Activated CD8-positive, alpha-beta memory T cell treated with anti-CD3 and anti-CD28 coated beads, Interleukin-2, amount 10 ng/mL, durations not matched to agents 7 days and 5 days (primary cell): Measurements from ENCODE around the gene SEMA4F. TPM values are rescaled to one million over a fixed set of nuclear protein-coding genes. Genes with fewer than 3 reads are reported as not detected.

Experiments used
- ATAC-seq: fragments of 150-1000 bp; cut with Tn5 transposase; one replicate; pipeline ENCODE4 v1.10.0; 2021; ENCODE audit warnings: moderate library complexity
- CTCF ChIA-PET: fragments of 350-600 bp; sonication (Branson Sonifier 250); formaldehyde crosslinking; loops from one replicate; lab custom pipeline; 2021; ENCODE audit warnings: antibody characterized with exemption; lab: Charles Lee
- DNase-seq: peaks from one replicate; pipeline ENCODE4 v3.0.0-alpha.2; 2020
- H3K27ac Mint-ChIP-seq: one replicate; pipeline ENCODE4 v1.8.0; 2021; ENCODE audit warnings: mild to moderate bottlenecking, mixed read lengths
- H3K27me3 Mint-ChIP-seq: one replicate; pipeline ENCODE4 v1.8.0; 2021; ENCODE audit warnings: mixed read lengths
- H3K36me3 Mint-ChIP-seq: one replicate; pipeline ENCODE4 v1.8.0; 2021; ENCODE audit warnings: mild to moderate bottlenecking, mixed read lengths
- H3K4me1 Mint-ChIP-seq: one replicate; pipeline ENCODE4 v1.8.0; 2021; ENCODE audit warnings: mixed read lengths
- H3K4me3 Mint-ChIP-seq: one replicate; pipeline ENCODE4 v1.8.0; 2021; ENCODE audit warnings: mild to moderate bottlenecking, moderate library complexity, mixed read lengths
- H3K9me3 Mint-ChIP-seq: one replicate; pipeline ENCODE4 v1.8.0; 2022; ENCODE audit warnings: low read depth, mixed read lengths
- total RNA-seq, 2 experiments: library from RNA; stranded (reverse); gene quantifications; one replicate each; pipeline ENCODE4 v1.2.3, GENCODE V29; 2021

The SEMA4F gene
- total RNA-seq, 2 experiments from 2014 or later: 4.1 to 6.8 TPM

DNA sequence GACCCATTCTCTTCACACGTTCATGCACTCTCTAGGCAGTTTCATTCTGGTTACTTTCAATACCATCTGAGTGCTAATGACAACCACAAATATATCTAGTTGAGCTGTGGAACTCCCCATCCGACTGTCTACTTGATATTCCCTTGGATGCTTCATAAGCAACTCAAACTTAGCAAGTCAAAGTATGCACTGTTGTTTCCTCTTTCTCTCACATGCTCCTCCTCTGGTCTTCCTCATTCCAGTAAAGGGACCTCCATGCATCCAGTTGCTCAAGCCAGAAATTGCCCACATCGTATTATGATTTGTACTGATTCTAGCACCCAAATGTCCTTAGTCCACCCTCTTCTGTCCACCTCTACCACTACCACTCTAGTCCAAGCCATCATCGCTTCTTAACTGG is 22.3 kb downstream of the SEMA4F start:
- Mint-ChIP-seq H3K4me1 (no peaks in the 10 kb centered on the region), H3K27me3 (no peaks in the 10 kb centered on the region), H3K36me3 (peaks cover 2% of the 10 kb centered on the region), H3K27ac (no peak overlapping the region), H3K9me3 (no peaks in the 10 kb centered on the region), H3K4me3 (no peak overlapping the region)
- DNase-seq (no peak), ATAC-seq (no peak)
- CTCF ChIA-PET: no interaction called here

DNA sequence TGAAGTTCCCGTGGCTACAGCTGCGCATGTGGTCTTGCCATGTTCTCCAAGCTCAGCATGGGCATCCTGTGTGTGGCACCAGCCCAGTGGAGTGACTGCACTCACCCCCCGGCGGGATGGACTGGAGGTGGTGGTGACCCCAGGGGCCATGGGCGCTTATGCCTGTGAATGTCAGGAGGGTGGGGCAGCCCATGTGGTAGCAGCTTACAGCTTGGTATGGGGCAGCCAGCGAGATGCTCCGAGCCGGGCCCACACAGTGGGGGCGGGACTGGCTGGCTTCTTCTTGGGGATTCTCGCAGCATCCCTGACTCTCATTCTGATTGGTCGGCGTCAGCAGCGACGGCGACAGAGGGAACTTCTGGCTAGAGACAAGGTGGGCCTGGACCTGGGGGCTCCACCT is 25.6 kb downstream of the SEMA4F start:
- no peaks in the 10 kb centered on the region for H3K4me1 Mint-ChIP-seq
- no peak overlapping the region for H3K4me3 Mint-ChIP-seq
- ATAC-seq: no peak
- H3K36me3 Mint-ChIP-seq: peaks cover 2% of the 10 kb centered on the region
- no peaks in the 10 kb centered on the region for H3K27me3 Mint-ChIP-seq
- no peak for DNase-seq
- H3K27ac Mint-ChIP-seq: no peak overlapping the region
- CTCF ChIA-PET: no interaction called here
- no peaks in the 10 kb centered on the region for H3K9me3 Mint-ChIP-seq

DNA sequence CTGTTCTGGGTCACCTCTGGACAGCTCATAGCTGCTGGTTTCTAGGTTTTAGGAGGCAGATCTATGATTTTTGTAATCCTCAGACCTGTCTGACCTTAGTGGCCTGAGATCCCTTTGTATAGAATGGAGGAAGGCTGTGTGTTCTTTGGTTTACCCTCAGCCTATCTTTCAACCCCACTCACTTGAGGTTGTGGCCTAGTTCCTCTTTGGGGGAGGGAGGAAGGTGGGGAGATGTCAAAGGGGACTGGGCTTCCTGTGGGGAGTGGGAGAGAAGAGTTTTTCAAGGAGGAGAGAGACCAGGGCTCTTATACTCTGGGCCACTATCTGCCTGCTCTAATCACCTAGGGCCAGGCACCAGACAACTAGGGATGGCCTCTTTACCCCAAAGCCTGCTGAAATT is 28.5 kb downstream of the SEMA4F start:
- DNase-seq: no peak
- Mint-ChIP-seq H3K9me3 (no peaks in the 10 kb centered on the region), H3K27ac (no peak overlapping the region), H3K27me3 (no peaks in the 10 kb centered on the region), H3K36me3 (no peaks in the 10 kb centered on the region), H3K4me3 (no peak overlapping the region), H3K4me1 (no peaks in the 10 kb centered on the region)
- ATAC-seq: no peak
- CTCF ChIA-PET: no interaction called here

DNA sequence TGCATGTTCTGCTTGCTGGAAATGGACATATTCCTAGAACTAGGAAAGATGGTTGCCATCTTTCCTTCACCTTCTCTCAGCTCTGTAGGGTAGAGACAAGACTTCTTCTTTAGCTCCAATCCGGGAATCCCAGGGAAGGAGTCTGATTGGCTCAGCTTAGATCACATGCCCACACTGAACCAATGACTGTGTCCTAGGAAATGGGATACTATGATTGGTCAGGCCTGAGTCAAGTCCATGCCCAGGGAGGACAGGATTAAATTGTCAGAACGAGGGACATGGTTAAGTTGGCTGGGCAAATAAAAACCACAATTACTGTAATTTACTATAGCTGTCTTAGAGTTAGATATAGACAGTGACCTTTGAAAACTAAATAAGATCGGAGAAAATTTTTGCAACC is 31.4 kb downstream of the SEMA4F start:
- Mint-ChIP-seq H3K4me3 (no peak overlapping the region), H3K4me1 (no peaks in the 10 kb centered on the region), H3K27ac (no peak overlapping the region), H3K9me3 (no peaks in the 10 kb centered on the region), H3K36me3 (no peaks in the 10 kb centered on the region), H3K27me3 (peaks cover 4% of the 10 kb centered on the region)
- CTCF ChIA-PET: no interaction called here
- no peak for DNase-seq
- no peak for ATAC-seq

DNA sequence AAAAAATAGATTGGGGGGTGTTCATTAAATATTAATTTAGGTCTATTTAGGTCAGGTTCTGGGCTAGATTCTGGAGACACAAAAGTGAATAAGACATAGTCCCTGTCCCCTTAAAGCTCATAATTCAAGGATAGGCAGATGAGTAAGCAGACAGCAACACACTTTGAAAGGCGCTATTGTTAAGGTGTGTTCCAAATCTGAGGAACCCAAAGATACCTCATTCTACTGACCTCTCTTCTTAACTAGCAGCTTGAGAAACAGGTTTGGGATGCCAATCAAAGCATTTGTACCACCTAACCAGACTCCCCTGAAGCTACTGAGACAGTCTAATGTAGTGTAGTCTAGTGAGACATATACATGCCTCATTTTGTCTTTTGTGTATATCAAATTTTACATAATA is 34.8 kb downstream of the SEMA4F start:
- Mint-ChIP-seq H3K4me3 (no peak overlapping the region), H3K9me3 (no peaks in the 10 kb centered on the region), H3K4me1 (no peaks in the 10 kb centered on the region), H3K36me3 (no peaks in the 10 kb centered on the region), H3K27ac (no peak overlapping the region), H3K27me3 (peaks cover 9% of the 10 kb centered on the region)
- DNase-seq (no peak), ATAC-seq (no peak)
- CTCF ChIA-PET: interaction anchor here (1.4 kb wide), 1 partner anchor 186 kb away, joined by 5 read pairs; no protein-coding TSS in a partner anchor

DNA sequence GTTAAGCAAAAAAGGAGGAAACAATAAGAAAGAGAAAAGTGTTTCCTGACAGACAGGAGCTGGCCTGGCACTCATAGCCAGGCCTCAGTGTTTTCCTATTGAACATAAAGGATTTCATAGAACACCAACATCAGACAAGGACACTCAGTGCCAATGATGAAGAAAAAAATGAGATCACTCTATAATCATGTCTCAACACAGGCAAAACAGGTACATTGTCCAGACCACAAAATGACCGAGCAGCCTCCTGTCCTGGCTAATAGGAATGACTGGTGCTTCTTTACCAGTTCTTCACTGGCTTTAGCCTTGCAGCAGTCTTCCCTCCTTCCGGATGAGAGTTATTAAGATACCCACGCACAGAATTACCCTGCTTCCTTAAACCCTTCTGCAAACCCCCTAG is 35.6 kb downstream of the SEMA4F start:
- CTCF ChIA-PET: interaction anchor here (1.4 kb wide), 1 partner anchor 186 kb away, joined by 5 read pairs; no protein-coding TSS in a partner anchor
- DNase-seq (no peak), ATAC-seq (no peak)
- H3K27me3 Mint-ChIP-seq: peaks cover 9% of the 10 kb centered on the region
- H3K4me1 Mint-ChIP-seq: no peaks in the 10 kb centered on the region
- no peak overlapping the region for H3K4me3 Mint-ChIP-seq
- no peak overlapping the region for H3K27ac Mint-ChIP-seq
- H3K36me3 Mint-ChIP-seq: no peaks in the 10 kb centered on the region
- no peaks in the 10 kb centered on the region for H3K9me3 Mint-ChIP-seq

DNA sequence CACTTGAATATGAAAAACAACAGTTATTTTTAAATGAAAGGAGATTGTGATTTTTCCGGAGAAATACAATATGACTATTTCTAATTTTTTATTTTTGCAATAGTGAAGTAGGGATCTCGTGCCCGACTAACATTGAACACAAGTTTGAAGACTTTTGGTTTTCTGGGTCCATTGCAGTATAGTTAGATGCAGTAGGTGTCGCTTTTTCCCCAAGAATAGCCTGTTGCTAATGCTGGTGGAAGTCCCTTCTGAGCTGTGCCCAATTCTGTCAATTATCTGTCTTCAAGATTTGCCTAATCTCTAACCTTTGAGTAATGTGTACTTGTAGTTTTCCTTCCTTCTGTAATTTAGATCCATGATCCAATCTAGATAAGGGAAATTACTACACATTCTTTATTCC is 36.5 kb downstream of the SEMA4F start:
- ATAC-seq (peak; percentile 64), DNase-seq (no peak)
- H3K36me3 Mint-ChIP-seq: no peaks in the 10 kb centered on the region
- no peak overlapping the region for H3K4me3 Mint-ChIP-seq
- H3K27me3 Mint-ChIP-seq: peaks cover 9% of the 10 kb centered on the region
- no peaks in the 10 kb centered on the region for H3K9me3 Mint-ChIP-seq
- CTCF ChIA-PET: interaction anchor here (0.8 to 1.6 kb wide), 5 partner anchors 11 to 375 kb away, joined by 3 to 5 read pairs (median 3); partner anchors contain the start of gene HK2
- H3K27ac Mint-ChIP-seq: no peak overlapping the region
- no peaks in the 10 kb centered on the region for H3K4me1 Mint-ChIP-seq

DNA sequence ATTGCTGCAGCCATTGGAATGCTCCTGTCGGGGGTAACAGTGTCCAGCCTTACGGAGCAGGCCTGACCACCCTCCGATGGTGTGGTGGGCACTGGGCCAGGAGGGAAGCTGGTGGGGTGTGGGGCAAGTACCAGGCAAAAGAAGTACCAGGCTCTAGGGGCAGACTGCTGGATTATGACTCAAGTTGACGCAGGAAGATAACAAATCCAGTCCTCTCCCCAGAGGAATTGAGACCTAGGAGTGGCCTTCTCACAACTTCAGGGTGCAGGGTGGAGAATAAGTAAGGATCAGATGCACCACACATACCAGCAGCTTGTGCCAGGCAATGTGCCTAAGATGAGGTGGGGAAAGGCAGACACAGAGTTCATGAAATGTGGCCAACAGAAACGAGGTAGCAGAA is 37.9 kb downstream of the SEMA4F start:
- CTCF ChIA-PET: interaction anchor here (0.9 to 1.6 kb wide), 4 partner anchors 22 to 186 kb away, joined by 3 to 11 read pairs (median 3); no protein-coding TSS in a partner anchor
- ATAC-seq (no peak), DNase-seq (no peak)
- no peaks in the 10 kb centered on the region for H3K4me1 Mint-ChIP-seq
- H3K27ac Mint-ChIP-seq: no peak overlapping the region
- H3K9me3 Mint-ChIP-seq: no peaks in the 10 kb centered on the region
- H3K27me3 Mint-ChIP-seq: peaks cover 9% of the 10 kb centered on the region
- H3K36me3 Mint-ChIP-seq: no peaks in the 10 kb centered on the region
- H3K4me3 Mint-ChIP-seq: no peak overlapping the region

DNA sequence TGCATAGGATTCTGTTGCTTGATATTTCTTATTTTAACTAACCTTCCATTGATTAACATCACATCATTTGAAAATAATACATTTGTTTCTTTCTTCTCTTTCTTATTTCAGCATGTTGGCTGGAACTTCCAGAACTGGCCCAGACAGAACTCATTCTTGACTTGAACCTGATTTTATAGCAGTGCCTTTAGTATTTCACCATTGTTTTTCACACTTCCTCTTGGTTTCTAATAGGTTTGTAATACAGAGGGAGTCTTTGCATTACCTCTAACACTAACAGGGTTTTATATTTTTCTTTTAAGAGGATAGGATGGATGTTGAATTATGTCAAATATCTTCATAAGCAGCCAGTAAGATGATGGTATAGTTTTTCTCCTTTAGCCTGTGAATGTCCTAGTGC is 39.2 kb downstream of the SEMA4F start:
- Mint-ChIP-seq H3K36me3 (no peaks in the 10 kb centered on the region), H3K9me3 (no peaks in the 10 kb centered on the region), H3K4me1 (no peaks in the 10 kb centered on the region), H3K27ac (no peak overlapping the region), H3K4me3 (no peak overlapping the region), H3K27me3 (peaks cover 9% of the 10 kb centered on the region)
- DNase-seq (no peak), ATAC-seq (no peak)
- CTCF ChIA-PET: interaction anchor here (1.8 kb wide), 1 partner anchor 183 kb away, joined by 4 read pairs; no protein-coding TSS in a partner anchor

DNA sequence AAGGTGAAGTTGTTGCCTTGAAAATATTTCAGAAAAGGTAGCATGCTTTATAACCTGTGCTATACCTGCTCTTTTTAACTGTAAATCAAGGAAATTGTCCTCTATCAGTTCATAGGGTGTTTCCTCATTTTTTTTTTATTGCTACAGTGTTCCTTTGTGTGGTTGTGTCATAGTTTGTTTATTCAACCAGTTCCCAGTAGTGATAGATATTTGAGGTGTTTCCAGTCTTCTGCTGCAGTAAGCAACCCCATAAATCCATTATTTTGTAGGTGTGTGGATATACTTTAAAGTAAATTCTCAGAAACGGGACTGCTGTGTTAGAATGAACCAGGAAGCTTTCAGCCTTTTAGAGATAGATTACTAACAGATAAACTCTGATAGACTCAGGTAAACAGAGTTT is 39.6 kb downstream of the SEMA4F start:
- CTCF ChIA-PET: interaction anchor here (1.8 kb wide), 1 partner anchor 183 kb away, joined by 4 read pairs; no protein-coding TSS in a partner anchor
- ATAC-seq (no peak), DNase-seq (no peak)
- Mint-ChIP-seq H3K9me3 (no peaks in the 10 kb centered on the region), H3K27ac (no peak overlapping the region), H3K27me3 (peaks cover 9% of the 10 kb centered on the region), H3K4me1 (no peaks in the 10 kb centered on the region), H3K36me3 (no peaks in the 10 kb centered on the region), H3K4me3 (no peak overlapping the region)

DNA sequence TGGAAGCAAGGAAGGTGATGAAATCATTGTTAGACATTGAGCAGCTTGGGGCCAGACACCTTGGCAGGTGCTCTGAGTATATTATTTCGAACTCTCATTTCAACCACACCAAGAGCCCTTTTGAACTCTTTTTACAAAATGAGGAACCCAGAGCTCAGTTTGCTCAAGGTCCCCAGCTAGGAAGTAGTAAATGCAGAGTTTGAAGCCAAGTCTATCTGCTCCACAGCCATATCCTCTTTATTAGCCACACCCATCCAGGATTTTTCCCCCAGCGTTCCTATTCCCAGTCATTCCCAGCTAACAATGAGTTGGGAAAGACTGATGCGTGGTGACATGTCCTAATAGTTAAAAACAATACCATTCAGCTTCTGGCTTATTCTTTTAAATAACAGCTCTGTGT is 40.2 kb downstream of the SEMA4F start:
- Mint-ChIP-seq H3K4me1 (no peaks in the 10 kb centered on the region), H3K36me3 (no peaks in the 10 kb centered on the region), H3K4me3 (no peak overlapping the region), H3K9me3 (no peaks in the 10 kb centered on the region), H3K27ac (no peak overlapping the region), H3K27me3 (peaks cover 9% of the 10 kb centered on the region)
- CTCF ChIA-PET: interaction anchor here (1.4 to 1.8 kb wide), 2 partner anchors 11 to 182 kb away, joined by 4 read pairs; no protein-coding TSS in a partner anchor
- ATAC-seq (no peak), DNase-seq (no peak)

DNA sequence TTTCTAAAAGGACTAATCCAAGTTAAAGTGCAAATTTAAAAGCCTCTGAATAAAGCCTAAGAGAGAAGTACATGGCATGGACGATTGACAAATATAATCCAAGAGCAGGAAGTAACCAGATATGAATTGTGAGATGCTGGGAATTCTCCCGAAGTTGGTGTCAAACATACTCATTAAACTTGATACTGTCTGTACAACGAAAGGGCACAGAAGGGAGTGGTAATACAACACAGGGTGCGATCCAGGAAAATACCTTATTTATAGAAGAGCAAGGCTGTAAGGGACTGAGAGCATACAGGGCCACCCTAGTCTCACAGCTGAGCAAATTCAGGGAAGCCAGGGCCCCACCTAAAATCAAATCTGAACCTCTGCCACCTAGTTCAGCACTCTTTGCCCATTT is 41.6 kb downstream of the SEMA4F start:
- H3K9me3 Mint-ChIP-seq: no peaks in the 10 kb centered on the region

DNA sequence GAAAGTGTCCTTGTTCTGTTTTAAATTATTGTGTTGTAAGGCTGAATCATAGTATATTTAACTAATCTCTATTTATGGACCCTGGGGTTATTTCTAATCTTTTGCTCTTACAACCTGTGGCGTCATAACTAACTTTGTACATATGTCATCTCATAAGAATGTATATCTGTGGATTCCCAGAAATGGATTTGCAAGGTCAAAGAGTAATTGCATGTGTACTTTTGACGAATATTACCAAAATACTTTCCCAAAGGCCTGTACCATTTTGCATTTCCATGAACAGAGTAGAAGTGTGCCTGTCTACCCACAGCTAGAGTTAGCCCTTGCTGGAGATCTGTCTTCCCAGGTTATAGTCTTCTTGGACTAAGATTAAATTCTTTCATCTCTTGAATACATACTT is 42.8 kb downstream of the SEMA4F start:
- DNase-seq (no peak), ATAC-seq (no peak)
- H3K4me3 Mint-ChIP-seq: no peak overlapping the region
- CTCF ChIA-PET: interaction anchor here (1.0 to 2.4 kb wide), 2 partner anchors 17 to 19 kb away, joined by 3 to 9 read pairs; no protein-coding TSS in a partner anchor
- H3K27me3 Mint-ChIP-seq: peaks cover 6% of the 10 kb centered on the region
- no peaks in the 10 kb centered on the region for H3K4me1 Mint-ChIP-seq
- no peaks in the 10 kb centered on the region for H3K9me3 Mint-ChIP-seq
- H3K36me3 Mint-ChIP-seq: no peaks in the 10 kb centered on the region
- H3K27ac Mint-ChIP-seq: no peak overlapping the region

More for the DNA sequence above, 41.6 kb downstream of the SEMA4F start:
- peaks cover 9% of the 10 kb centered on the region for H3K27me3 Mint-ChIP-seq
- no peak overlapping the region for H3K4me3 Mint-ChIP-seq
- no peaks in the 10 kb centered on the region for H3K4me1 Mint-ChIP-seq
- no peak overlapping the region for H3K27ac Mint-ChIP-seq
- no peaks in the 10 kb centered on the region for H3K36me3 Mint-ChIP-seq
- CTCF ChIA-PET: no interaction called here
- ATAC-seq: no peak
- DNase-seq: no peak

DNA sequence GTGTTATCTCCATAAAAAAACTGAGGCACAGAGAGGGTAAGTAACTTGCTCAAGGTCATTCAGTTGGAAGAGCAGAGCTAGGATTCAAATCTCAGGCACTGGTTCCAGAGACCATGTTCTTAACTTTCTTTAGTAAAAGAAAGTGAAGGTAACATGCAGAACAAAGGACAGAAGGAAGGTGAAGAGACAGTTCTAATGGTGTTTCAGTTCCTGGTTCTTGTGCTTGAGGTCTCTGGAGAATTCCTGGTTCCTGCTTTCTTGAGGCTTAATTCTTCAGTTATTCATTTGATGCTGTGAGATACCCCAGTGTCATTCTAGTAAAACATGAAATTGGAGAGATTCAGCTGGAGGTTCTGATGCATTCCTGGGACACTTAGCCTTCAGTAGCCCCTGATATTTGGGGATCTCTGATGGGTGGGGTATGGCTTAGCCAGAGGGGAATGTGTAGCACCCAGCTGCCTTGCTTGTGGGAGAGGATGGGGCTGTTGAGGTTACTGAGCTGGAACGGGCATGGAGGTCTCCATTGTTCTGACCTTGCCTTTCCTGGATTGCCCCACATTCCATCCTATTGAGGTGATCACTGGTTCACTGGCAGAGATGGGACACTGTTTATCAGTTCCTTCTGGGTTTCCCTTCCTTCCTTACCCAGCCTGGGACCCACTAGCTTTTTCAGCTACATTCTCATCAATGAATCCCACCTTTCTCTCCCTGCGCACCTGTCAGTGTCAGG is 46.8 kb downstream of the SEMA4F start:
- H3K4me3 Mint-ChIP-seq: no peak overlapping the region
- no peaks in the 10 kb centered on the region for H3K9me3 Mint-ChIP-seq
- H3K27ac Mint-ChIP-seq: no peak overlapping the region
- H3K36me3 Mint-ChIP-seq: no peaks in the 10 kb centered on the region
- ATAC-seq: no peak
- H3K4me1 Mint-ChIP-seq: no peaks in the 10 kb centered on the region
- CTCF ChIA-PET: interaction anchor here (1.8 kb wide), 1 partner anchor 10 kb away, joined by 4 read pairs; no protein-coding TSS in a partner anchor
- peaks cover 11% of the 10 kb centered on the region for H3K27me3 Mint-ChIP-seq
- no peak for DNase-seq
